Astrocyte (in vitro differentiated cells and primary cell): ENCODE measurements around the gene GFPT2. TPM values are rescaled to one million over a fixed set of nuclear protein-coding genes. Genes with fewer than 3 reads are reported as not detected.

Experiments
- DNase-seq: peaks from one replicate; pipeline ENCODE4 v3.0.0-alpha.2; 2010; ENCODE audit warnings: low read depth
- FAIRE-seq: peaks from 2 replicates; lab custom pipeline; 2011; peaks lifted over from hg19 to GRCh38; lab: Jason Lieb, UNC
- H2AFZ ChIP-seq: 2 replicates; pipeline ENCODE4 v1.6.0; 2012; ENCODE audit warnings: low read depth, low read length, inconsistent platforms
- H3K27ac ChIP-seq: 2 replicates; pipeline ENCODE4 v1.5.1; 2011; ENCODE audit warnings: low read depth, low read length, inconsistent platforms
- H3K27me3 ChIP-seq: 2 replicates; pipeline ENCODE4 v1.6.0; 2011; ENCODE audit warnings: low read length, inconsistent platforms; ENCODE audit not compliant: insufficient read depth
- H3K36me3 ChIP-seq: 2 replicates; pipeline ENCODE4 v1.5.1; 2011; ENCODE audit warnings: low read length, inconsistent platforms; ENCODE audit not compliant: insufficient read depth
- H3K4me1 ChIP-seq: 2 replicates; pipeline ENCODE4 v1.5.1; 2011; ENCODE audit warnings: low read length, inconsistent platforms; ENCODE audit not compliant: insufficient read depth
- H3K4me2 ChIP-seq: 2 replicates; pipeline ENCODE4 v1.6.0; 2012; ENCODE audit warnings: low read length, inconsistent platforms
- H3K4me3 ChIP-seq: 2 replicates; pipeline ENCODE4 v1.5.1; 2011; ENCODE audit warnings: low read depth, mild to moderate bottlenecking, low read length, inconsistent platforms; ENCODE audit not compliant: insufficient read depth
- H3K79me2 ChIP-seq: 2 replicates; pipeline ENCODE4 v1.6.0; 2012; ENCODE audit warnings: mild to moderate bottlenecking, low read length, inconsistent platforms; ENCODE audit not compliant: insufficient read depth
- H3K9ac ChIP-seq: 2 replicates; pipeline ENCODE4 v1.6.0; 2012; ENCODE audit warnings: mild to moderate bottlenecking, low read length, inconsistent platforms
- H3K9me3 ChIP-seq: 2 replicates; pipeline ENCODE4 v1.5.1; 2012; ENCODE audit warnings: low read depth, mild to moderate bottlenecking, low read length, inconsistent platforms; ENCODE audit not compliant: insufficient read depth
- H4K20me1 ChIP-seq: 2 replicates; pipeline ENCODE4 v1.6.0; 2012; ENCODE audit warnings: low read length, inconsistent platforms; ENCODE audit not compliant: insufficient read depth
- H3K27ac Mint-ChIP-seq: one replicate; pipeline ENCODE4 v1.8.0; 2021; ENCODE audit warnings: mild to moderate bottlenecking, mixed read lengths; ENCODE audit not compliant: unreplicated experiment
- H3K27me3 Mint-ChIP-seq: one replicate; pipeline ENCODE4 v1.8.0; 2021; ENCODE audit warnings: low read depth, mixed read lengths; ENCODE audit not compliant: unreplicated experiment
- H3K36me3 Mint-ChIP-seq: one replicate; pipeline ENCODE4 v1.8.0; 2021; ENCODE audit warnings: low read depth, mixed read lengths; ENCODE audit not compliant: unreplicated experiment
- H3K4me1 Mint-ChIP-seq: one replicate; pipeline ENCODE4 v1.8.0; 2021; ENCODE audit warnings: low read depth, mixed read lengths; ENCODE audit not compliant: unreplicated experiment
- H3K4me3 Mint-ChIP-seq: one replicate; pipeline ENCODE4 v1.8.0; 2021; ENCODE audit warnings: mild to moderate bottlenecking, moderate library complexity, mixed read lengths; ENCODE audit not compliant: unreplicated experiment
- H3K9me3 Mint-ChIP-seq: one replicate; pipeline ENCODE4 v1.8.0; 2021; ENCODE audit warnings: mild to moderate bottlenecking, mixed read lengths; ENCODE audit not compliant: unreplicated experiment
- EZH2 ChIP-seq: IDR thresholded peaks from 2 replicates; pipeline ENCODE4 v1.6.1; 2012; ENCODE audit warnings: mild to moderate bottlenecking, low read length, inconsistent platforms; ENCODE audit not compliant: insufficient read depth
- total RNA-seq: library from RNA; stranded (reverse); gene quantifications from 2 replicates; pipeline ENCODE4 v1.2.1, GENCODE V29; 2021
- TF ChIP-seq, protein P1 (sequence below): IDR thresholded peaks from 2 replicates; pipeline ENCODE4 v1.5.1; 2011; ENCODE audit warnings: low read depth, mild to moderate bottlenecking, inconsistent platforms, low read length, moderate library complexity; ENCODE audit not compliant: insufficient read depth

Gene GFPT2
- total RNA-seq, 1 donor from 2014 or later = 14.6 TPM

DNA sequence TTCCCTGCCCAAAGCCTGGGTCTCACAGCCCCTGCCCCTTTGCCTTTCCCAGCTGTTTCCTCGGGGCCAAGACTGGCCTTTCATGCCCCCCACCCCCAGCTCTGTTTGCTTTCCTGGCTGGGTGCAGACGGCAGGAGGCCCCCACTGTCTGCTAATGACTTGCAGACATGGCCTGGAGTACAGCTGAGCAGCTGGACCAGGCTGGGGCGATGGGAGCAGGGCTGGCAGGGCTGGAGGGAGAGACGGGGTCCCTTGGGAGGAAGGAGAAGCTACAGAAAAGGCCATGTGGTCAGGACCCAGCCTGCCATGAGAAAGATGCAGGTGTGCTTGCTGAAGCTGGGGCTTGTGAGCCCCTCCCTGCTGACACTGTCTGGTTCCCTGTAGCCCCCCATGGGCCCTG lies 28.3 kb upstream of the GFPT2 start:
- no peaks in the 10 kb centered on the region for H3K36me3 Mint-ChIP-seq
- no peak overlapping the region for H3K4me3 Mint-ChIP-seq
- H3K9me3 Mint-ChIP-seq = peaks cover 2% of the 10 kb centered on the region
- no peaks in the 10 kb centered on the region for H3K4me1 Mint-ChIP-seq
- TF ChIP-seq, protein P1, sequence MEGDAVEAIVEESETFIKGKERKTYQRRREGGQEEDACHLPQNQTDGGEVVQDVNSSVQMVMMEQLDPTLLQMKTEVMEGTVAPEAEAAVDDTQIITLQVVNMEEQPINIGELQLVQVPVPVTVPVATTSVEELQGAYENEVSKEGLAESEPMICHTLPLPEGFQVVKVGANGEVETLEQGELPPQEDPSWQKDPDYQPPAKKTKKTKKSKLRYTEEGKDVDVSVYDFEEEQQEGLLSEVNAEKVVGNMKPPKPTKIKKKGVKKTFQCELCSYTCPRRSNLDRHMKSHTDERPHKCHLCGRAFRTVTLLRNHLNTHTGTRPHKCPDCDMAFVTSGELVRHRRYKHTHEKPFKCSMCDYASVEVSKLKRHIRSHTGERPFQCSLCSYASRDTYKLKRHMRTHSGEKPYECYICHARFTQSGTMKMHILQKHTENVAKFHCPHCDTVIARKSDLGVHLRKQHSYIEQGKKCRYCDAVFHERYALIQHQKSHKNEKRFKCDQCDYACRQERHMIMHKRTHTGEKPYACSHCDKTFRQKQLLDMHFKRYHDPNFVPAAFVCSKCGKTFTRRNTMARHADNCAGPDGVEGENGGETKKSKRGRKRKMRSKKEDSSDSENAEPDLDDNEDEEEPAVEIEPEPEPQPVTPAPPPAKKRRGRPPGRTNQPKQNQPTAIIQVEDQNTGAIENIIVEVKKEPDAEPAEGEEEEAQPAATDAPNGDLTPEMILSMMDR = no peak
- TF ChIP-seq EZH2 = no peak
- no peak overlapping the region for H3K27ac ChIP-seq
- H3K4me2 ChIP-seq = no peak overlapping the region
- H3K9me3 ChIP-seq = no peaks in the 10 kb centered on the region
- H3K27me3 ChIP-seq = no peaks in the 10 kb centered on the region
- H3K4me3 ChIP-seq = no peak overlapping the region
- no peak overlapping the region for H2AFZ ChIP-seq
- no peaks in the 10 kb centered on the region for H3K36me3 ChIP-seq
- no peak overlapping the region for H3K9ac ChIP-seq
- DNase-seq (no peak), FAIRE-seq (no peak)
- H3K27ac Mint-ChIP-seq = no peak overlapping the region
- H3K79me2 ChIP-seq = no peaks in the 10 kb centered on the region
- no peaks in the 10 kb centered on the region for H4K20me1 ChIP-seq
- H3K4me1 ChIP-seq = no peaks in the 10 kb centered on the region
- H3K27me3 Mint-ChIP-seq = peaks cover 30% of the 10 kb centered on the region

DNA sequence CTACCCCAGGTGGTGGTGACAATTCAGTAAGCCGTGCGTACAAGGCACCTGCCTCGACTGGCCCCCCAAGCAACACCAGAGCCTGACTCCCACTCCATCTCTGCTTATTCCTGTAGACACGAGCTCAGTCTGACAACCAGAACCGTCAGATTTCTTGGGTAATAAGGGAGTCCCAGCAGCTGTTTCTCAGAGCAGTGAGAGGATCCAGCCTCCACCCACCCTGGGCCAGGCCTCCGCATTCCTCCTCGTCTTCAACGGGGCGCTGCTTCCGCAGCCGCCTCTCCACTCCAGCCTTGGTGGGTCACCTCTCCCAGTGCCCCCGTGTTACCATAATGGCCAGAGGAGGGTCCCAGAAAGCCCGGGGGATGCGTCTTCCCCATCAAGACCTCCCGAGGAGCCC lies 27.7 kb upstream of the GFPT2 start:
- Mint-ChIP-seq H3K36me3 (no peaks in the 10 kb centered on the region), H3K4me1 (no peaks in the 10 kb centered on the region), H3K27ac (no peak overlapping the region), H3K9me3 (peaks cover 2% of the 10 kb centered on the region), H3K27me3 (peaks cover 32% of the 10 kb centered on the region), H3K4me3 (no peak overlapping the region)
- H2AFZ ChIP-seq = no peak overlapping the region
- no peak overlapping the region for H3K27ac ChIP-seq
- H3K4me1 ChIP-seq = no peaks in the 10 kb centered on the region
- TF ChIP-seq, protein P1 = no peak
- TF ChIP-seq EZH2 = no peak
- no peaks in the 10 kb centered on the region for H3K79me2 ChIP-seq
- H3K4me3 ChIP-seq = no peak overlapping the region
- H3K36me3 ChIP-seq = no peaks in the 10 kb centered on the region
- H3K4me2 ChIP-seq = no peak overlapping the region
- FAIRE-seq (no peak), DNase-seq (no peak)
- no peaks in the 10 kb centered on the region for H3K27me3 ChIP-seq
- no peaks in the 10 kb centered on the region for H3K9me3 ChIP-seq
- H4K20me1 ChIP-seq = no peaks in the 10 kb centered on the region
- H3K9ac ChIP-seq = no peak overlapping the region

DNA sequence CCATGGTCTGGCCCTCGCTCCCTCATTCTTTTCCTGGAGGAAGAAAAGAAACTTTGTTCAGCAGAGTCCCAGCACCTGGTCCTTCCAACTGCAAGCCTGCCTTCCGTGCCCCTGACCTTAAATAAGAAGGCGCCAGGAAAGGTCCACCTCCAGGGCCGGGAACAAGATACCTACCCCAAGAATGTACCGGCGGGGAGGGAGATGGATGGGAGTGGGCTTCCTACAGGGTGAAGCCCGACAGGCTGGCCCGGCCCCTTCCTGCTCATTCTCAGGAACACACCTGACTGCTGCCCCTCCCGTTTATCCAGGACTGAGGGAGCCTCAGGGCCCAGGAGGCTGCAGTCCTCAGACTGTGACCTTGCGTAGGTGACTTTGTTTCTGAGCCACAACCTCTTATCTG lies 27.3 kb upstream of the GFPT2 start:
- Histone ChIP-seq H2AFZ (no peak overlapping the region), H3K9me3 (no peaks in the 10 kb centered on the region), H3K27me3 (no peaks in the 10 kb centered on the region), H3K4me1 (no peaks in the 10 kb centered on the region), H3K36me3 (no peaks in the 10 kb centered on the region), H3K79me2 (no peaks in the 10 kb centered on the region), H3K27ac (no peak overlapping the region), H4K20me1 (no peaks in the 10 kb centered on the region), H3K4me3 (no peak overlapping the region), H3K9ac (no peak overlapping the region), H3K4me2 (no peak overlapping the region)
- peaks cover 33% of the 10 kb centered on the region for H3K27me3 Mint-ChIP-seq
- H3K27ac Mint-ChIP-seq = no peak overlapping the region
- no peaks in the 10 kb centered on the region for H3K36me3 Mint-ChIP-seq
- H3K4me3 Mint-ChIP-seq = no peak overlapping the region
- TF ChIP-seq, protein P1 = no peak
- no peak for TF ChIP-seq EZH2
- FAIRE-seq (no peak), DNase-seq (no peak)
- peaks cover 2% of the 10 kb centered on the region for H3K9me3 Mint-ChIP-seq
- no peaks in the 10 kb centered on the region for H3K4me1 Mint-ChIP-seq
